ENCODE data around the gene PEX16. TPM values are rescaled to one million over a fixed set of nuclear protein-coding genes. Genes with fewer than 3 reads are reported as not detected.

Gene PEX16
- total RNA-seq, 2 experiments from 2014 or later = 45.9 to 53.9 TPM

Other genes with a start within 250 kb of the PEX16 start
- 10 to 100 TPM; 15.2 to 15.7 TPM for gene SLC35C1, start 112.7 kb downstream of the PEX16 start, total RNA-seq
- 10 to 100 TPM; 22.5 to 23.3 TPM for gene CRY2, start 70.4 kb downstream of the PEX16 start, total RNA-seq
- gene MAPK8IP1, start 32.2 kb downstream of the PEX16 start, total RNA-seq = under 1 TPM; 0.42 to 0.73 TPM
- gene FREY1, start 10.6 kb downstream of the PEX16 start, total RNA-seq = 1 to 10 TPM in 1 of 2 experiments, under 1 TPM in 1; 0.93 to 1.5 TPM
- gene LARGE2, start 4.8 kb upstream of the PEX16 start, total RNA-seq = under 1 TPM; 0.54 to 0.64 TPM
- gene PHF21A, start 203.6 kb upstream of the PEX16 start, total RNA-seq = 10 to 100 TPM; 34.6 to 39.7 TPM